Activated B cell treated with CpG ODN at 0.5 μM for 24 hours (primary cell): ENCODE measurements around the gene NT5DC1. TPM values are rescaled to one million over a fixed set of nuclear protein-coding genes. Genes with fewer than 3 reads are reported as not detected.

Experiments used
- ATAC-seq: fragments of 200-7000 bp; cut with Tn5 transposase; one replicate; pipeline ENCODE4 v1.10.0; 2021; ENCODE audit warnings: low read depth, mild to moderate bottlenecking, moderate library complexity
- CTCF ChIA-PET: fragments of 350-600 bp; sonication (Branson Sonifier 250); formaldehyde crosslinking; loops from one replicate; lab custom pipeline; 2021; ENCODE audit warnings: antibody characterized with exemption; lab: Charles Lee
- POLR2A ChIA-PET: fragments of 350-600 bp; sonication (Branson Sonifier 250); formaldehyde crosslinking; loops from one replicate; lab custom pipeline; 2021; ENCODE audit warnings: antibody characterized with exemption; lab: Charles Lee
- DNase-seq: peaks from one replicate; pipeline ENCODE4 v3.0.0; 2022
- H3K27ac Mint-ChIP-seq: one replicate; pipeline ENCODE4 v1.8.0; 2020; ENCODE audit warnings: mixed read lengths
- H3K27me3 Mint-ChIP-seq: one replicate; pipeline ENCODE4 v1.8.0; 2021; ENCODE audit warnings: mixed read lengths
- H3K36me3 Mint-ChIP-seq: one replicate; pipeline ENCODE4 v1.8.0; 2021; ENCODE audit warnings: low read depth, mixed read lengths
- H3K4me1 Mint-ChIP-seq: one replicate; pipeline ENCODE4 v1.8.0; 2021; ENCODE audit warnings: mixed read lengths
- H3K4me3 Mint-ChIP-seq: one replicate; pipeline ENCODE4 v1.8.0; 2020; ENCODE audit warnings: mild to moderate bottlenecking, mixed read lengths
- H3K9me3 Mint-ChIP-seq: one replicate; pipeline ENCODE4 v1.8.0; 2020; ENCODE audit warnings: mixed read lengths
- CTCF ChIP-seq: fragments of 200-600 bp; IDR thresholded peaks from one replicate; pipeline ENCODE4 v1.8.0; 2022; ENCODE audit warnings: antibody characterized with exemption, mild to moderate bottlenecking
- intact Hi-C: fragments of 100-400 bp; cut with micrococcal nuclease; formaldehyde crosslinking; loops from one replicate; pipeline ENCODE4 v1.15.1; 2024
- total RNA-seq: library from RNA; stranded (reverse); gene quantifications from 2 replicates; pipeline ENCODE4 v1.2.3, GENCODE V29; 2022

The NT5DC1 gene
- total RNA-seq, 1 donor from 2014 or later = 59.9 TPM

GRCh38 chr6:116267836-116268588, 167.4 kb downstream of the NT5DC1 start:
- Mint-ChIP-seq H3K27ac (peak overlapping the region; percentile 32), H3K9me3 (peaks cover 9% of the 10 kb centered on the region), H3K4me1 (peaks cover 15% of the 10 kb centered on the region), H3K27me3 (no peaks in the 10 kb centered on the region), H3K36me3 (peaks cover 34% of the 10 kb centered on the region), H3K4me3 (no peak overlapping the region)
- POLR2A ChIA-PET = interaction anchor here (1.4 kb wide), 2 partner anchors 11 to 303 kb away, joined by 5 to 13 read pairs; partner anchors contain the start of genes RWDD1 and TSPYL1
- CTCF ChIA-PET = interaction anchor here (0.6 to 3.8 kb wide), 24 partner anchors 9 to 377 kb away, joined by 3 to 40 read pairs (median 4); partner anchors contain the start of genes DSE and RWDD1
- no peak for ATAC-seq
- DNase-seq = no peak
- intact Hi-C loops = loop anchor here (1.0 to 5.0 kb wide), 6 partner anchors 11 to 379 kb away; partner anchors contain the start of gene TSPYL1
- TF ChIP-seq CTCF = no peak

- DNase-seq (no peak), ATAC-seq (peak; percentile 91)
- Mint-ChIP-seq H3K36me3 (peaks cover 32% of the 10 kb centered on the region), H3K4me3 (no peak overlapping the region), H3K4me1 (peaks cover 17% of the 10 kb centered on the region), H3K27me3 (no peaks in the 10 kb centered on the region), H3K9me3 (peaks cover 2% of the 10 kb centered on the region), H3K27ac (no peak overlapping the region)
- intact Hi-C loops = loop anchor here (1.0 to 5.0 kb wide), 6 partner anchors 11 to 379 kb away; partner anchors contain the start of gene TSPYL1
- TF ChIP-seq CTCF = peak; percentile 28
- CTCF ChIA-PET = interaction anchor here (0.6 to 3.8 kb wide), 25 partner anchors 9 to 376 kb away, joined by 3 to 40 read pairs (median 4); partner anchors contain the start of genes DSE, RWDD1 and TSPYL4
- POLR2A ChIA-PET = interaction anchor here (1.4 kb wide), 2 partner anchors 11 to 302 kb away, joined by 5 to 13 read pairs; partner anchors contain the start of genes RWDD1 and TSPYL1
Measured at GRCh38 chr6:116268589-116269293, 168.1 kb downstream of the NT5DC1 start.

- CTCF ChIA-PET = interaction anchor here (1.5 to 3.8 kb wide), 3 partner anchors 17 to 292 kb away, joined by 6 to 35 read pairs (median 10); no protein-coding TSS in a partner anchor
- H3K27ac Mint-ChIP-seq = no peak overlapping the region
- intact Hi-C loops = no loop called here
- H3K27me3 Mint-ChIP-seq = no peaks in the 10 kb centered on the region
- no peak for ATAC-seq
- TF ChIP-seq CTCF = no peak
- POLR2A ChIA-PET = interaction anchor here (0.5 to 2.1 kb wide), 2 partner anchors 8 to 37 kb away, joined by 5 to 8 read pairs; partner anchors contain the start of gene TSPYL1
- H3K4me1 Mint-ChIP-seq = peaks cover 35% of the 10 kb centered on the region
- no peak overlapping the region for H3K4me3 Mint-ChIP-seq
- DNase-seq = no peak
- no peaks in the 10 kb centered on the region for H3K9me3 Mint-ChIP-seq
- peaks cover 41% of the 10 kb centered on the region for H3K36me3 Mint-ChIP-seq
Measured at GRCh38 chr6:116271149-116271708, 170.6 kb downstream of the NT5DC1 start.

GRCh38 chr6:116277124-116277523, 176.5 kb downstream of the NT5DC1 start:
- no peak for DNase-seq
- intact Hi-C loops = loop anchor here (5.0 kb wide), 2 partner anchors 175 to 390 kb away; partner anchors contain the start of genes NT5DC1 and ZUP1
- peak overlapping the region; percentile 100 for H3K27ac Mint-ChIP-seq
- ChIA-PET POLR2A (interaction anchor here (0.9 to 1.2 kb wide), 2 partner anchors 133 to 294 kb away, joined by 4 to 5 read pairs; partner anchors contain the start of gene RWDD1), CTCF (interaction anchor here (1.3 to 2.7 kb wide), 2 partner anchors 8 to 11 kb away, joined by 3 to 17 read pairs; no protein-coding TSS in a partner anchor)
- TF ChIP-seq CTCF = no peak
- peaks cover 75% of the 10 kb centered on the region for H3K4me1 Mint-ChIP-seq
- H3K9me3 Mint-ChIP-seq = no peaks in the 10 kb centered on the region
- H3K27me3 Mint-ChIP-seq = no peaks in the 10 kb centered on the region
- peak overlapping the region; percentile 95 for H3K4me3 Mint-ChIP-seq
- peaks cover 66% of the 10 kb centered on the region for H3K36me3 Mint-ChIP-seq
- no peak for ATAC-seq
